Panc1 (cell line): ENCODE data around the gene AKAP10. TPM values are rescaled to one million over a fixed set of nuclear protein-coding genes. Genes with fewer than 3 reads are reported as not detected.

ENCODE experiments used
- ATAC-seq: fragments of 200-7000 bp; cut with Tn5 transposase; 2 replicates; pipeline ENCODE4 v1.9.1; 2020; ENCODE audit warnings: mild to moderate bottlenecking, moderate library complexity
- BruUV-seq: library from RNA; stranded (reverse); fragments of 400-500 nt; replicated peaks from 2 replicates; lab custom pipeline; 2021; lab: Mats Ljungman, UMichigan
- CTCF ChIA-PET: fragments of 300-600 bp; sonication (Branson Sonifier 250); formaldehyde crosslinking; loops from one replicate; lab custom pipeline; 2022; ENCODE audit warnings: antibody characterized with exemption; lab: Charles Lee
- POLR2A ChIA-PET: fragments of 300-600 bp; sonication (Branson Sonifier 250); formaldehyde crosslinking; loops from one replicate; lab custom pipeline; 2022; ENCODE audit warnings: antibody characterized with exemption; lab: Charles Lee
- DNase-seq: peaks from one replicate; pipeline ENCODE4 v3.0.0-alpha.2; 2010; ENCODE audit warnings: low read depth, low spot score
- H3K27ac ChIP-seq: 2 replicates; pipeline ENCODE4 v1.5.1; 2011; ENCODE audit warnings: mild to moderate bottlenecking, low read length, inconsistent platforms
- H3K27me3 ChIP-seq: fragments of 200-500 bp; sonication (Bioruptor generic); 2 replicates; pipeline ENCODE4 v1.6.0; 2014; ENCODE audit warnings: low read length, inconsistent platforms; ENCODE audit not compliant: control insufficient read depth, insufficient read depth
- H3K36me3 ChIP-seq: fragments of 200-500 bp; sonication (Bioruptor generic); 2 replicates; pipeline ENCODE4 v1.5.1; 2014; ENCODE audit warnings: inconsistent platforms, mild to moderate bottlenecking, low read length, moderate library complexity; ENCODE audit not compliant: control insufficient read depth, insufficient read depth
- H3K4me1 ChIP-seq: 2 replicates; pipeline ENCODE4 v1.5.1; 2011; ENCODE audit warnings: inconsistent platforms, mild to moderate bottlenecking, low read length, moderate library complexity; ENCODE audit not compliant: control insufficient read depth, insufficient read depth
- H3K4me3 ChIP-seq, 2 experiments: 2 replicates each; pipeline ENCODE4 v1.5.1; 2011 to 2012; ENCODE audit warnings: low read depth in 2 of 2, low read length in 2 of 2, mild to moderate bottlenecking in 2 of 2, inconsistent platforms in 1 of 2, moderate library complexity in 1 of 2
- H3K9me3 ChIP-seq: fragments of 200-500 bp; sonication (Bioruptor generic); 2 replicates; pipeline ENCODE4 v1.5.1; 2014; ENCODE audit warnings: low read depth, mild to moderate bottlenecking, inconsistent platforms, low read length, moderate library complexity; ENCODE audit not compliant: control insufficient read depth, insufficient read depth
- CTCF ChIP-seq: fragments of 450-650 bp; IDR thresholded peaks from 2 replicates; pipeline ENCODE4 v1.5.1; 2017; ENCODE audit warnings: mild to moderate bottlenecking
- POLR2AphosphoS5 ChIP-seq: IDR thresholded peaks from 2 replicates; pipeline ENCODE4 v1.6.1; 2012; ENCODE audit warnings: mild to moderate bottlenecking, low read depth, low read length, moderate library complexity
- SIN3A ChIP-seq: IDR thresholded peaks from 2 replicates; pipeline ENCODE4 v1.6.1; 2012; ENCODE audit warnings: low read depth, mild to moderate bottlenecking, low read length, moderate library complexity, borderline replicate concordance; ENCODE audit not compliant: insufficient read depth
- TCF7L2 ChIP-seq: IDR thresholded peaks from 2 replicates; pipeline ENCODE4 v1.6.1; 2011; ENCODE audit warnings: mild to moderate bottlenecking, low read depth, low read length, inconsistent platforms
- in situ Hi-C: cut with HindIII; loops from 2 replicates; pipeline ENCODE4 v1.10.0; 2016; ENCODE audit warnings: low sequenced_read_pairs, low pct_unique_long_range_greater_than_20kb
- intact Hi-C: fragments of 100-400 bp; cut with micrococcal nuclease; formaldehyde crosslinking; loops from one replicate; pipeline ENCODE4 v1.10.0; 2022; ENCODE audit not compliant: unreplicated experiment
- total RNA-seq: library from RNA; stranded (reverse); gene quantifications from one replicate; pipeline ENCODE4 v1.2.1, GENCODE V29; 2021; ENCODE audit not compliant: unreplicated experiment
- TF ChIP-seq, protein P1 (sequence below), 2 experiments: IDR thresholded peaks; 2 replicates each; pipeline ENCODE4 v1.6.1; 2011 to 2012; ENCODE audit warnings: low read depth in 2 of 2, control low read depth in 1 of 2, low read length in 1 of 2, mild to moderate bottlenecking in 1 of 2, moderate library complexity in 1 of 2; ENCODE audit not compliant: insufficient read depth in 1 of 2

The AKAP10 gene
- total RNA-seq, 1 experiment from 2014 or later: 24.6 TPM

GRCh38 chr17:19940722-19941464, 36.7 kb downstream of the AKAP10 start:
- Histone ChIP-seq H3K9me3 (no peaks in the 10 kb centered on the region), H3K27ac (no peak overlapping the region), H3K27me3 (no peaks in the 10 kb centered on the region), H3K36me3 (peaks cover 30% of the 10 kb centered on the region), H3K4me3 (no peak overlapping the region), H3K4me1 (peaks cover 4% of the 10 kb centered on the region; the same call in 1 of the 2 replicates)
- no peak for ATAC-seq
- in situ Hi-C loops: no loop called here
- TF ChIP-seq, protein P1, sequence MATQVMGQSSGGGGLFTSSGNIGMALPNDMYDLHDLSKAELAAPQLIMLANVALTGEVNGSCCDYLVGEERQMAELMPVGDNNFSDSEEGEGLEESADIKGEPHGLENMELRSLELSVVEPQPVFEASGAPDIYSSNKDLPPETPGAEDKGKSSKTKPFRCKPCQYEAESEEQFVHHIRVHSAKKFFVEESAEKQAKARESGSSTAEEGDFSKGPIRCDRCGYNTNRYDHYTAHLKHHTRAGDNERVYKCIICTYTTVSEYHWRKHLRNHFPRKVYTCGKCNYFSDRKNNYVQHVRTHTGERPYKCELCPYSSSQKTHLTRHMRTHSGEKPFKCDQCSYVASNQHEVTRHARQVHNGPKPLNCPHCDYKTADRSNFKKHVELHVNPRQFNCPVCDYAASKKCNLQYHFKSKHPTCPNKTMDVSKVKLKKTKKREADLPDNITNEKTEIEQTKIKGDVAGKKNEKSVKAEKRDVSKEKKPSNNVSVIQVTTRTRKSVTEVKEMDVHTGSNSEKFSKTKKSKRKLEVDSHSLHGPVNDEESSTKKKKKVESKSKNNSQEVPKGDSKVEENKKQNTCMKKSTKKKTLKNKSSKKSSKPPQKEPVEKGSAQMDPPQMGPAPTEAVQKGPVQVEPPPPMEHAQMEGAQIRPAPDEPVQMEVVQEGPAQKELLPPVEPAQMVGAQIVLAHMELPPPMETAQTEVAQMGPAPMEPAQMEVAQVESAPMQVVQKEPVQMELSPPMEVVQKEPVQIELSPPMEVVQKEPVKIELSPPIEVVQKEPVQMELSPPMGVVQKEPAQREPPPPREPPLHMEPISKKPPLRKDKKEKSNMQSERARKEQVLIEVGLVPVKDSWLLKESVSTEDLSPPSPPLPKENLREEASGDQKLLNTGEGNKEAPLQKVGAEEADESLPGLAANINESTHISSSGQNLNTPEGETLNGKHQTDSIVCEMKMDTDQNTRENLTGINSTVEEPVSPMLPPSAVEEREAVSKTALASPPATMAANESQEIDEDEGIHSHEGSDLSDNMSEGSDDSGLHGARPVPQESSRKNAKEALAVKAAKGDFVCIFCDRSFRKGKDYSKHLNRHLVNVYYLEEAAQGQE (IDR thresholded peaks at IDR 0.05; ENCODE audit: insufficient read depth in 1 of 2, low read depth in 2 of 2, low read length in 1 of 2): no peak
- TF ChIP-seq SIN3A: no peak
- TF ChIP-seq CTCF: no peak
- no peak for TF ChIP-seq TCF7L2
- no peak for TF ChIP-seq POLR2AphosphoS5
- ChIA-PET CTCF (no interaction called here), POLR2A (no interaction called here)
- BruUV-seq: no TSS peak
- DNase-seq: no peak
- intact Hi-C loops: no loop called here

- Histone ChIP-seq H3K27me3 (no peaks in the 10 kb centered on the region), H3K4me1 (peaks cover 4% of the 10 kb centered on the region; the same call in 1 of the 2 replicates), H3K9me3 (no peaks in the 10 kb centered on the region), H3K36me3 (peaks cover 31% of the 10 kb centered on the region), H3K4me3 (no peak overlapping the region), H3K27ac (no peak overlapping the region)
- CTCF ChIA-PET: no interaction called here
- TF ChIP-seq TCF7L2 (no peak), SIN3A (no peak), POLR2AphosphoS5 (no peak)
- TF ChIP-seq, protein P1 (IDR thresholded peaks at IDR 0.05; ENCODE audit: insufficient read depth in 1 of 2, low read depth in 2 of 2, low read length in 1 of 2): no peak
- in situ Hi-C loops (no loop called here), intact Hi-C loops (no loop called here)
- no TSS peak for BruUV-seq
- POLR2A ChIA-PET: interaction anchor here (0.6 kb wide), 1 partner anchor 10 kb away, joined by 9 read pairs; no protein-coding TSS in a partner anchor
- DNase-seq: no peak
- ATAC-seq: no peak
Observed at GRCh38 chr17:19939993-19940721, 37.5 kb downstream of the AKAP10 start.
